Measurements from ENCODE around the gene ADAMTSL2. TPM values are rescaled to one million over a fixed set of nuclear protein-coding genes. Genes with fewer than 3 reads are reported as not detected.

Gene ADAMTSL2
- 0.10 TPM for total RNA-seq

DNA sequence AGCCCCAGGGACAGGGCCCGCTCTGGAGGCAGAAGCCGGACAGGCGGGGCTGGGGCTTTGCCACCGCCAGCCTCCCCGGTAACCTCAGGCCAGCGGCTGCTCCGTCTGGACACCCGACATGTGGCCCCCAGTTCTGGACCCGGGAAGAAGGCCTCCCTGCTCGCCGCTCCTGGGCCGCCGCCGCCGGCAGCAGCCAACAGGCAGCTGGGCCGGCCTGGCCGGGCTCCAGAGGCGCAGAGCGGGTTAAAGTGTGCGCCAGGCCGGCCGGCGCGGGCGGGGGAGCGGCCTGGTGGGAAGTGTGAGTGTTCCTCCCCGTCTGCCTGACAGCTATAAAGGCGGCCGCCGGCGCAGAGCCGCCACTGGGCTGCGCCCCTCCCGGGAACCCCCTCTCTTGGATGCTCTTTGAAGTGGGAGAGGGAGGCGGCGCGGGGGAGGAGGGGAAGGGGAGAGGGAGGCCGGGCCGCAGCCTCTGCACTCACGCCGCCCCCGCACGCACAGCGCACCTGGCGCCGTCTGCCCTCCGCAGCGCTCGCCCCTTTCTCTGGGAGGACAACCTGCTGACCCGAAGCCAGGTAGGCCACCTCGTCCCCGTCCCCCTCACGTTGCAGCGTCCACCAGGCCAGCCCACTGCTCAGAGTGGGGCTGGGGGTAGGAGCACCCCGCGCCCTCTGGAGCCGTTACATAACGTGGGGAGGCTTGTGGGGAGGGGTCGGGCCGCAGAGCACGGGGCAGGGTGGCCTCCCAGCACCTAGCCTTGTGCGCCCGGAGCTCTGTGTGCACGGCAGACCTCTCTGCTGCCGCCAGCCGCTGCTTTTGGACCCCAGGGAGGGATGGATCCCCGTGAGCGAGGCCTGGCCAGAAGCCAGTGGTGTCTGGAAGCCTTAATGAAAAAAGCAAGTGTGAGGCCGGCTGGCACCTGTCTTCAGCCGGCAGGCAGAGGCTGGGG lies at the start of gene ADAMTSL2:
TSS of gene ADAMTSL2 (plus strand) at position 359 of the 946 bp plus-strand sequence. CDS start 2,009 bp downstream, outside the sequence.
- Histone ChIP-seq H3K27me3 (ENCODE audit: insufficient read depth, low read length) (peaks cover 4% of the 10 kb centered on the region), H3K9me3 (ENCODE audit: low read depth, low read length) (no peaks in the 10 kb centered on the region), H3K4me1 (ENCODE audit: insufficient read depth, low read length) (no peaks in the 10 kb centered on the region), H3K4me3 (ENCODE audit: low read length) (no peak within 1 kb of the TSS)

DNA sequence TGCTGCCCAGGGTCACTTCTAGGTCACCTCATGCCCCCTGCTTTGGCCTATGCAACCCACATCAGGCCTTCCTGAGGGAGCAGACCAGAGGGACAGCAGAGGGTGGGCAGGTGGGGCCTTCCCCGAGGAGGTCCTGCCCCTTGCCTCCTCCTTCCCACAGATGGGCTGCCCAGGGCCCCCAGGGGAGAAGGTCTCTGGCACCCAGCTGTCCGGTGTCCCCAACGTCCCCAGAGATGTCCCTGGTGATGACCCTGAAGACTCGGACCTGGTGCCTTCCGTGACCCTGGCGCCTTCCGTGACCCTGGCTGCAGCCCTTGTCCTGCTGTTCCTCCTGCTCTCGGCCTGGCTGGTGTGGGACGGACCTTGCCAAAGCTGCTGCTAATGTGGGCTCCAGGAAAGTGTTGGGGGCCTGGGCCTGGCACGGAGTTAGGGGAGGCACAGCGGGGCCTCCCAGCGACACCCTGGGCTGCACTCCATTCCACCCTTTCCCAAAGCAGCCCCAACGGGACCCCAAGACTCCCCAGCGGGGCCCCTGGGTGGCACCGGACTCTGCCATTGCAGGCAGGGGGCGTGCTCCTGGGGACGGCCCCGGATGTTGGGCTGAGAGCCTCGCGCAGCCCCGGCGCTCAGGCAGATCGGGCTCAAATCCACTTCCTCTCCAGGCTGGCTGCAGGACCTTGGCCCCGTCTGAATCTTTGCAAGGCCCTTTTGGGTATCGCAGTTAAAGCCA lies 48.8 kb upstream of the ADAMTSL2 start:
- H3K4me3 ChIP-seq (ENCODE audit: low read length): no peak overlapping the region

DNA sequence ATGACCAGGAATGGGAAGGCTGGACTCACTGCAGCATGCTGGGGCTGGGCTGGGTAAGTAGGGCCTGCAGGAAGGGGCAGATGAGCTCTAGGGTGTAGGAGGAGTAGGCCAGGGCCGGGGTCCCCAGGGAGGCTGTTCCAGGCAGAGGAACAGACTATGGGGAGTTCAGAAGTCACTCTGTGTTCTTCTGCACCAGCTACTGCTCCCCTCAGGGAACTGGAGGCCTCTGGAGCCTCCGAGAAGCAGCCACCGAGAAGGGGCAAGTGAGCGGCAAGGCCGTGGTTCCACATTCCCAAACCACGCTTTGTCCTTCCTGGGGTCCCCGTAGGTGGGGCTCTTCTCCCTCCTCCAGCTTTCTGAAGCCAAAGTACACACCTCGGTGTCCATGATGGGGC lies 47.2 kb upstream of the ADAMTSL2 start:
- H3K9me3 ChIP-seq (ENCODE audit: low read depth, low read length): no peaks in the 10 kb centered on the region
- peaks cover 6% of the 10 kb centered on the region for H3K4me1 ChIP-seq (ENCODE audit: insufficient read depth, low read length)
- no peaks in the 10 kb centered on the region for H3K27me3 ChIP-seq (ENCODE audit: insufficient read depth, low read length)
- H3K4me3 ChIP-seq (ENCODE audit: low read length): no peak overlapping the region

More for the DNA sequence above, 48.8 kb upstream of the ADAMTSL2 start:
- Histone ChIP-seq H3K4me1 (ENCODE audit: insufficient read depth, low read length) (peaks cover 6% of the 10 kb centered on the region), H3K27me3 (ENCODE audit: insufficient read depth, low read length) (no peaks in the 10 kb centered on the region), H3K9me3 (ENCODE audit: low read depth, low read length) (no peaks in the 10 kb centered on the region)

DNA sequence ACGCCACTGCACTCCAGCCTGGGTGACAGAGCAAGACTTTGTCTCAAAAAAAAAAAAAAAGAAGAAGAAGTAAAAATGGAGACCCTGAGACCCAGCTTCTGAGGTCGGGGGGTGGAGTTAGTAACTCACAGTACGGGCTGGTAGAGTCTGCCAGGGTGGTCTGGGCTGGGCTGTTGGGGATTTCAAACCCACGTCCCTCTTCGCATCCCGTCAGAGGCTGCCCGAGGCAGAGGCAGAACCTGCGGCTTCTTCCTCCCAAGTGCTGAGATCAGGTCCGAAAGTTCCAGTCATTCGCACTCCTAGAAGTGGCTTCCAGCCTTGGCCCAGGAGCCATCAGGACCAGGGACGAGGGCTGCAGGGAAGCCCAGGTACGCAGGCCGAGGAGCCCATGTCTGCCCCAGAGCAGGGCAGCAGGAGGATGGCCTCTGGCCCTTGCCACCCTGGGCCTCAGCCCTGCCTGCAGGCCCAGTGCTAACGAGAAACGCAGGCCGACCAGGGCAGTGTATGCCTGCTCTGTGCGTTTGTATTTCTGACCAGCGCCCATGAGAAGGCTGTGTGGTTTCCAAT lies 45.7 kb upstream of the ADAMTSL2 start:
- Histone ChIP-seq H3K9me3 (ENCODE audit: low read depth, low read length) (no peaks in the 10 kb centered on the region), H3K4me3 (ENCODE audit: low read length) (no peak overlapping the region), H3K27me3 (ENCODE audit: insufficient read depth, low read length) (no peaks in the 10 kb centered on the region), H3K4me1 (ENCODE audit: insufficient read depth, low read length) (peaks cover 6% of the 10 kb centered on the region)

DNA sequence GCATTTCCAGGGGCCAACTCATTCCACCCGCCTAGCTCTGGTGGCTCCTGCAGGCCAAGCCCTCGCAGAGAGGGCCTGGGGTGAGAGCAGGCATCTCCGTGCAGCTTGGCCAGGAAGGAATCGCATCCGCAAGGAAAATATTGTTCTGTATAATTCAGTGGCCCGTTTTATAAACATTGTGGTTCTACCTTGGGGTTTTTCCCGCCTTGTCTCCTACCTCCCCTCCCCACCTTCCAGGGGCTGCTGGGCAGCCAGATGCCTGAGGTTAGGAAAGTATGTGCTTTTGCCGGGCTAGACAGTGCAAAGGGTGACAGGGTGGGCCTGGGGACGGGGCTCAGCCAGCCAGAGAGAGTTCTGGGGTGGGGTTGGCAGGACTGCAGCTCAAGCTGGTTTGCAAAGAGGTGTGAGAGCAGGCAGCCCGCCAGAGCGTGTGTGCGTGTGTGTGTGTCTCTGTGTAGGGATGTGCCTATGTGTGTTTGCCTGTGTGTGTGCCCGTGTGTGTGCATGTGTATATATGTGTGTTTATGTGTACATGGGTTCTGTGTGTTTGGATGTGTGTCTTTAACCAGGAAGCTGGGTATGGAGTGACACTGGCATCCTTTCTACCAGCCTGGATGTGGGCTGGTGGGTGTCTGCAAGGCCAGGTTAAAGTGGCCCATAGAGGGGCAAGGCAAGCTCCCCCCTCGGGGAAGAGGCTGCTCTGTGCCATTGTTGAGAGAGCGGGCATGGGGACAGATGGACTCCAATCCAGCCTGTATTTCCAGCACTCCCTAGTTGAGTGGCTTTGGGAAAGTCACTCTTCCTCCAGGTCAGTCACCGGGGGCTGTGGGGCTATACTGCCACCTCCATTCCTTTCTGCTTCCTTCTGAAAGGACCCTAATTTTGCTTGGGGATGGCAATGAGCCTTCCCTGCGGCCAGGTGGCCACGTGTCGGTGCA lies 45.0 kb upstream of the ADAMTSL2 start:
- Histone ChIP-seq H3K27me3 (ENCODE audit: insufficient read depth, low read length) (no peaks in the 10 kb centered on the region), H3K9me3 (ENCODE audit: low read depth, low read length) (no peaks in the 10 kb centered on the region), H3K4me3 (ENCODE audit: low read length) (no peak overlapping the region), H3K4me1 (ENCODE audit: insufficient read depth, low read length) (peaks cover 6% of the 10 kb centered on the region)

DNA sequence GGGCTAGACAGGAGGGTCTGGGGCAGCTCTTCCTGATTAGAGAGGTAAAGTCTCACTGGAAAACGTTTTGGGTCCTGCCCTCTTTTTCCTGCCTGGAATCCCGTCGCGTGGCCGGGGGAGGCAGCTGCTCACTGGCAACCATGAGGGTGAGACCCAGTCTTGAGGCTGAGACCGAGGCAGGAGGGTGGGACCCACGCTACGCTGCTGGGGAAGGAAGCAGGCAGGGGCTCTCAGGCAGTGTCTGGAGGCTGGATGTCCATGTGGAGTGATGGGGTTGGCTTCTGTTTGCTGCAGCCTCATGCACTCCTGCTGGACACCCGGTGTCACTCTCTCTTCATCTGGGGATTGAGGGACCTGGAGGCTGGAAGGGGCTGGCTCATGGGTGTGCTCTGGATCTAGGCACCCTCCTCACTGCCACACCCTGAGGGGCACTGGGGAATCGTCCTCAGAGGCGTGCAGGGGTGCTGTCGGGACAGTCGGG lies 44.3 kb upstream of the ADAMTSL2 start:
- Histone ChIP-seq H3K4me3 (ENCODE audit: low read length) (no peak overlapping the region), H3K9me3 (ENCODE audit: low read depth, low read length) (no peaks in the 10 kb centered on the region), H3K4me1 (ENCODE audit: insufficient read depth, low read length) (peaks cover 6% of the 10 kb centered on the region), H3K27me3 (ENCODE audit: insufficient read depth, low read length) (no peaks in the 10 kb centered on the region)

DNA sequence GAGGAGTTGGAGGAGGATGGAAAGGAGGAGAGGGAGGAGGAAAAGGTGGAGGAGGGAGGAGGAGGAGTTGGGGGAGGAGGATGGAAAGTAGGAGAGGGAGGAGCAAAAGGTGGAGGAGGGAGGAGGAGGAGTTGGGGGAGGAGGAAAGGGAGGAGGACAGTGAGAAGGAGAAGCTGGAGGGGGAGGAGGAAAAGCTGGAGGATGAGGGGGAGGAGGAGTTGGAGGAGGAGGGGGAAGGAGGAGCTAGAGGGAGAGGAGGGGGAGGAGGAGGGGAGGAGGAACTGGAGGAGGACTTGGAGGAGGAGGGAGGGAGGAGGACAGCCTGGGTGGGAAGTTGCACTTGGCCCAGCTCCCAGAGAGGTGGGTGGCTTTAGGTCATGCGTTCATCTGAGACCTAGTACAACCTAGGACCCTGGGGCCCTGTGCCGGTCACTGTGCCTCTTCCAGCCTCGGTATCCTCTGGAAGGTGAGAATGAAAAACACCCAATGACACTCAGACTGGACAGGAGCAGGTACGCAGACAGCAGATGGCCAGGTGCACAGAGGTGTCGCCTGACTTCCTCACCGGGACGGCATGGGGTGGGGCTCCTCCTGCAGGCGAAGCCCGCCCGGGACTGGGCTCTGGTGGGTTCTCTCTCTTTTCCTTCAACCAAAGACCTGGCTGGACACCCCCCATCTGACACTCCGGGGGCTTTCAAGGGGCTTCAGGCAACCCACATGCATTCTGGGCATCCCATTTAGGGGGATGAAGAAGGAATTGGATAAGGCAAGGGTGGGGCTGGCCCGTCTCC lies 43.4 kb upstream of the ADAMTSL2 start:
- no peaks in the 10 kb centered on the region for H3K27me3 ChIP-seq (ENCODE audit: insufficient read depth, low read length)

DNA sequence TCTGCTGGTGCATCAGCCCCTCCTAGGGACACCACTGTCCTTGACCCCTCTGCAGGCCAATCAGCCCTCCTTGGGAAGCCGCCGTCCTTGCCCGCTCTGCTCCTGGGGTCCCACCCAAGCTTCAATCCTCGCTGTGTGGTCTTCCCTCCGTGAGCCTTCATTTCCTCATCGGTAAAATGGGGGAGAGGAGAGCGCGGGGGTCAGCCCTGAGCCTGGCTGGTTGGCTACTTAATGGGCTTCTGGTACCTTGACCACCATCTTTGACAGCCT lies 42.9 kb upstream of the ADAMTSL2 start:
- Histone ChIP-seq H3K4me1 (ENCODE audit: insufficient read depth, low read length) (no peaks in the 10 kb centered on the region), H3K4me3 (ENCODE audit: low read length) (no peak overlapping the region), H3K27me3 (ENCODE audit: insufficient read depth, low read length) (no peaks in the 10 kb centered on the region), H3K9me3 (ENCODE audit: low read depth, low read length) (no peaks in the 10 kb centered on the region)

More for the DNA sequence above, 43.4 kb upstream of the ADAMTSL2 start:
- H3K4me1 ChIP-seq (ENCODE audit: insufficient read depth, low read length): peaks cover 2% of the 10 kb centered on the region
- H3K9me3 ChIP-seq (ENCODE audit: low read depth, low read length): no peaks in the 10 kb centered on the region
- H3K4me3 ChIP-seq (ENCODE audit: low read length): no peak overlapping the region

DNA sequence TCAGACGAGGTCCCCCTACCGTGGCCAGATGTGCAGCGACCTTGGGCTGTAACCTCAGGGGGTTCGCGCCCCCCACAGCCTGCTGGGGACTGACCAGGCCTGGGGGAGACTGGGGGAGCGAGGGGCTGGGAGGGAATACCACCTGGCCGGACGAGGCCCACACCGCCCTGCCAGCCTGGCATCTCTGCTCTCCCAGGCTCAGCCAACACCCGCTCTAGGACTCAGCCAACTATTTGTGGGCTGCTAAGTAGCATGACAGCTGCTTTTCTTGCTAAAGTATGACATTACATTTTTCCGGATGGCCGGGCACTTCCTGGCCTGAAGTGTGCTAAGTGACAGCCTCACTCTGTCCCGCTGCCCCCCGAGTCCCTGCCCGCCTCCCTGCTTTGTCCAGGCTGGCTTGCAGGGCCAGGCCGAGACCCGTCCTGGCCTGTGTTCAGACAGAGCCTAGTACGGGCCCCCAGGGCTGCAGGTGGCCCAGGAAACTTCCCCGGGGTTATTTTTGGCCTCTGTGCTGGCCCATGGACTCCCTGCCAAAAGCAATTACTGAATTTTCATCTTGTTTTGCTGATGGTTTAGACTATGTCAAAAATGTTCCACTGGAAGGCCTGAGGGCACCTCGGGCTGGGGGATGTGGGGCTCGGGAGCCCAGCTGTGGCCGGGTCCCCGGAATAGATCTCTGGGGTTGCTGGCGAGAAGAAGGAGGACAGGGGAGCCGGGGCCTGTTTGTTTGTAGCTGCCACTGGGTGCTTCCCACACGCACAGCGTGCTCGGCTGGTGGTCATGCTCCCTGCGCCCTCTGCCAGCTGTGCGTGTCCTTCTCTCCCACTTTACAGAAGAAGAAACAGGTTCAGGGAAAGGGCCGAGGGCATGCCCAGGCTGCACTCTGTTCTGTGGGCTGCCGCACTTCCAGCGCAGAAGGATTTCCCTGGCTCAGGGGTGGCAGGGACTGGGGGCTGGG lies 42.2 kb upstream of the ADAMTSL2 start:
- no peak overlapping the region for H3K4me3 ChIP-seq (ENCODE audit: low read length)
- no peaks in the 10 kb centered on the region for H3K9me3 ChIP-seq (ENCODE audit: low read depth, low read length)
- H3K27me3 ChIP-seq (ENCODE audit: insufficient read depth, low read length): no peaks in the 10 kb centered on the region
- H3K4me1 ChIP-seq (ENCODE audit: insufficient read depth, low read length): no peaks in the 10 kb centered on the region

DNA sequence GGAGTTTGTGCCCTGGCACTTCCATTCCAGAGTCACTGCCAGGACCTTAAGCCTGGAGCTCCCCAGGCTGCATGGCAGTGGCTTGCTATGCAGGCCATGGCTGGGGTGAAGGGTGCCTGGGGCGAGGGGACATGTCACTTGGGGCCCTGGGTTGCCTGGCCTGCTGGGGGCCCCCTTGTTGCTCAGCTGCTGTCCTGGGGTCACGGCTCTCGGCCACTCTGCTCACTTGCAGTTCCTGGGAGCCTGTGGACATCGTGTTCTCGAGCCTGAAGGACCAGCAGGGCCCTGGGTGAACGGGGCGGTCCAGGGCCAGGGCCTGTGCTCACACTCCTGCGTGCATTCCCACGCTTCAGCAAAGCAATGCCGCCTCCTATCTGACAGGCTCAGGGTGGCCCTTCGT lies 41.1 kb upstream of the ADAMTSL2 start:
- Histone ChIP-seq H3K4me1 (ENCODE audit: insufficient read depth, low read length) (no peaks in the 10 kb centered on the region), H3K9me3 (ENCODE audit: low read depth, low read length) (no peaks in the 10 kb centered on the region), H3K4me3 (ENCODE audit: low read length) (no peak overlapping the region)

DNA sequence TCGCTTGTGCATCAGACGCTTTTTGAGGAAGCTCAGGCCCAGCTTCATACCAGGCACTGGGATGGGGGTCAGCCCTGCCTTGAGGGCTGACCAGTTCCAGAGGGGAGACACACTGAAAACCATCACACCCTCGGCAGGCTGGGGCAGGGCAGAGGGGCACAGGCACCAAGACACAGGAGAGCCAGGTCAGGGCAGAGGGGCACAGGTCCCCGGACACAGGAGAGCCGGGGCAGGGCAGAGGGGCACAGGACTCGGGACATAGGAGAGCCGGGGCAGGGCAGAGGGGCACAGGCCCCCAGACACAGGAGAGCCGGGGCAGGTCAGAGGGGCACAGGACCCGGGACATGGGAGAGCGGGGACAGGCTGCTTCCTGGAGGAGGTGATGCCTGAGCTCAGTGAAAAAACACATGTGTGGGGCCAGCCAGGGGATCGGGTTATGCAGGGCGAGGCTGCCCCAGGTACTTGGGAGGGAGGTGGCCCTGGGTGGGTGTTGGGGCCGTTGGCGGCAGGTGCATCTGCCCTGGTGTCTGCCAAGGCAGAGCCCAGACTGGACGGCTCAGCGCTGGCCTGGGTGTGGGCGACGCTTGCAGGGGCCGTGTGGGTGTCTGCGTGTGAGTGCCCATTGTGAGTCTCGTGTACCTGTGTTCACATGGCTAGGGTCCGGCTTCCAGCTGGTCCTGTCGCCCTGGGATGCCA lies 40.5 kb upstream of the ADAMTSL2 start:
- no peaks in the 10 kb centered on the region for H3K4me1 ChIP-seq (ENCODE audit: insufficient read depth, low read length)
- no peak overlapping the region for H3K4me3 ChIP-seq (ENCODE audit: low read length)
- no peaks in the 10 kb centered on the region for H3K27me3 ChIP-seq (ENCODE audit: insufficient read depth, low read length)
- no peaks in the 10 kb centered on the region for H3K9me3 ChIP-seq (ENCODE audit: low read depth, low read length)

More for the DNA sequence above, 41.1 kb upstream of the ADAMTSL2 start:
- H3K27me3 ChIP-seq (ENCODE audit: insufficient read depth, low read length): no peaks in the 10 kb centered on the region

DNA sequence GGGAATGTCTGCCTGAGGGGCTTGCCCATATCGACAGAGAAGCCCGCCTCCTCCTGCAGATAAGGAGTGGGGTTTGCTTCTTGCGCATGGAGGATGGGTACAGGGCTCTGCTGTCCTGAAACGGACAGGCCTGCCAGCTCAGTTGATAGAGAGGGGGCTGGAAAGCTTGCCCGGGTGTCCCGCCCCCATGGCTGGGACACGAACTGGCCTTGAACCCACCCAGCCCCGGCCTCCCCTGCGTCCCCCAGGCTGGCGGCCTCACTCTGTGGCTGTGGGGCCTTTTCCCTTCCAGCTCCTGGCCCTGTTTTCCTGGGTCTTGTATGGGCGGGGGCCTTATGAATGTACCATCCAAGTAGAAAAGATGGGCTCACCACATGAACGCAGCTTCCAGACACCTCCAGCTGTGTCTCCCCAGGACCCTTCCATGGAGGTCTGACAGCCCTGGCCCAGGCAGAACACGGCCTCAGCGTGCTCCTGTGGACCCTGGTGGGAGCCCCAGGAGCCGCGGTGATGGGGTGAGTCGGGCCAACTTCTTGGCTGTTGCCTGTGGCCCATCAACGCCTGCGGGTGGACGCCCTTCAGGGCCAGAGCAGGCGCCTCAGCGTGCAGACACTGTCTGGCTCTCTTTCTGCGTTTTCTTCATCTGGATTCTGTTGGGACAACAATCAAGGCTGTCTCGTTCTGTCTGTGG lies 39.7 kb upstream of the ADAMTSL2 start:
- no peaks in the 10 kb centered on the region for H3K27me3 ChIP-seq (ENCODE audit: insufficient read depth, low read length)
- no peaks in the 10 kb centered on the region for H3K9me3 ChIP-seq (ENCODE audit: low read depth, low read length)
- H3K4me3 ChIP-seq (ENCODE audit: low read length): no peak overlapping the region
- no peaks in the 10 kb centered on the region for H3K4me1 ChIP-seq (ENCODE audit: insufficient read depth, low read length)
